ENCODE data around the gene LMBRD2. TPM values are rescaled to one million over a fixed set of nuclear protein-coding genes. Genes with fewer than 3 reads are reported as not detected.
"Not testable (repeated sequence)": the region's sequence is repeated elsewhere in the genome, so short reads cannot be mapped to it uniquely, and the experiment has no call there.

The LMBRD2 gene
- total RNA-seq, 1 donor from 2014 or later, result 6.4 TPM

DNA sequence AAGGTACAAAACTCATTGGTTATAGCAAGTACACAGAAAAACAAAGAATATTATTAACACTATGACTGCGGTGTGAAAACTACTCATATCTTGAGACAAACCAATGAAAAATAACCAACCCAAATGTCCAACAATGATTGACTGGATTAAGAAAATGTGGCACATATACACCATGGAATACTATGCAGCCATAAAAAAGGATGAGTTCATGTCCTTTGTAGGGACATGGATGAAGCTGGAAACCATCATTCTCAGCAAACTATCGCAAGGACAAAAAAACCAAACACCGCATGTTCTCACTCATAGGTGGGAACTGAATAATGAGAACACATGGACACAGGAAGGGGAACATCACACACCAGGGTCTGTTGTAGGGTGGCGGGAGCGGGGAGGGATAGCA is 22.0 kb downstream of the LMBRD2 start:
- not testable (repeated sequence) for H3K27ac Mint-ChIP-seq (ENCODE audit: unreplicated experiment); H3K79me2 ChIP-seq (ENCODE audit: insufficient read depth, low read length); H3K4me1 Mint-ChIP-seq (ENCODE audit: low read depth, unreplicated experiment); H3K9me3 ChIP-seq (ENCODE audit: insufficient read depth, low read depth, low read length); H3K4me1 ChIP-seq (ENCODE audit: insufficient read depth, low read length); FAIRE-seq; H3K9me3 Mint-ChIP-seq (ENCODE audit: unreplicated experiment); DNase-seq (ENCODE audit: low read depth); H3K4me3 Mint-ChIP-seq (ENCODE audit: unreplicated experiment); H3K27me3 ChIP-seq (ENCODE audit: insufficient read depth, low read length); H3K27ac ChIP-seq (ENCODE audit: low read depth, low read length); H3K27me3 Mint-ChIP-seq (ENCODE audit: low read depth, unreplicated experiment); H3K4me3 ChIP-seq (ENCODE audit: insufficient read depth, low read depth, low read length); H2AFZ ChIP-seq (ENCODE audit: low read depth, low read length); H3K4me2 ChIP-seq (ENCODE audit: low read length); H4K20me1 ChIP-seq (ENCODE audit: insufficient read depth, low read length); H3K36me3 ChIP-seq (ENCODE audit: insufficient read depth, low read length); H3K9ac ChIP-seq (ENCODE audit: low read length)
- H3K36me3 Mint-ChIP-seq (ENCODE audit: low read depth, unreplicated experiment), result peaks cover 14% of the 10 kb centered on the region

DNA sequence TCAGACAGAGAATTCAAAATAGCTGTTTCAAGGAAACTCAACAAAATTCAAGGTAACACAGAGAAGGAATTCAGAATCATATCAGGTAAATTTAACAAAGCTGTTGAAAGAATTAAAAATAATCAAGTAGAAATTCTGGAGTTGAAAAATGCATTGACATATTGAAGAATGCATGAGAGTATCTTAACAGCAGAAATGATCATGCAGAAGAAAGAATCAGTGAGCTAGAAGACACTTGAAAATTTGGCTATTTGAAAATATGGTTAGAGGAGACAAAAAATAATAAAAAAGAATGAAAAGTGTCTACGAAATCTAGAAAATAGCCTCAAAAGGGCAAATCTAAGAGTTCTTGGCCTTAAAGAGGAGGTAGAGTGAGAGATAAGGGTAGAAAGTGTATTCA is 22.9 kb downstream of the LMBRD2 start:
- H3K36me3 ChIP-seq (ENCODE audit: insufficient read depth, low read length), result no peaks in the 10 kb centered on the region
- H3K9ac ChIP-seq (ENCODE audit: low read length), result no peak overlapping the region
- H3K4me1 ChIP-seq (ENCODE audit: insufficient read depth, low read length), result no peaks in the 10 kb centered on the region
- no peaks in the 10 kb centered on the region for H4K20me1 ChIP-seq (ENCODE audit: insufficient read depth, low read length)
- Mint-ChIP-seq H3K27me3 (ENCODE audit: low read depth, unreplicated experiment) (no peaks in the 10 kb centered on the region), H3K4me3 (ENCODE audit: unreplicated experiment) (no peak overlapping the region), H3K9me3 (ENCODE audit: unreplicated experiment) (peaks cover 8% of the 10 kb centered on the region), H3K4me1 (ENCODE audit: low read depth, unreplicated experiment) (no peaks in the 10 kb centered on the region), H3K27ac (ENCODE audit: unreplicated experiment) (no peak overlapping the region), H3K36me3 (ENCODE audit: low read depth, unreplicated experiment) (peaks cover 14% of the 10 kb centered on the region)
- no peak for DNase-seq (ENCODE audit: low read depth)
- no peak overlapping the region for H3K4me2 ChIP-seq (ENCODE audit: low read length)
- no peak overlapping the region for H2AFZ ChIP-seq (ENCODE audit: low read depth, low read length)
- H3K27me3 ChIP-seq (ENCODE audit: insufficient read depth, low read length), result no peaks in the 10 kb centered on the region
- no peak overlapping the region for H3K4me3 ChIP-seq (ENCODE audit: insufficient read depth, low read depth, low read length)
- no peaks in the 10 kb centered on the region for H3K9me3 ChIP-seq (ENCODE audit: insufficient read depth, low read depth, low read length)
- H3K79me2 ChIP-seq (ENCODE audit: insufficient read depth, low read length), result no peaks in the 10 kb centered on the region
- TF ChIP-seq, protein P1, sequence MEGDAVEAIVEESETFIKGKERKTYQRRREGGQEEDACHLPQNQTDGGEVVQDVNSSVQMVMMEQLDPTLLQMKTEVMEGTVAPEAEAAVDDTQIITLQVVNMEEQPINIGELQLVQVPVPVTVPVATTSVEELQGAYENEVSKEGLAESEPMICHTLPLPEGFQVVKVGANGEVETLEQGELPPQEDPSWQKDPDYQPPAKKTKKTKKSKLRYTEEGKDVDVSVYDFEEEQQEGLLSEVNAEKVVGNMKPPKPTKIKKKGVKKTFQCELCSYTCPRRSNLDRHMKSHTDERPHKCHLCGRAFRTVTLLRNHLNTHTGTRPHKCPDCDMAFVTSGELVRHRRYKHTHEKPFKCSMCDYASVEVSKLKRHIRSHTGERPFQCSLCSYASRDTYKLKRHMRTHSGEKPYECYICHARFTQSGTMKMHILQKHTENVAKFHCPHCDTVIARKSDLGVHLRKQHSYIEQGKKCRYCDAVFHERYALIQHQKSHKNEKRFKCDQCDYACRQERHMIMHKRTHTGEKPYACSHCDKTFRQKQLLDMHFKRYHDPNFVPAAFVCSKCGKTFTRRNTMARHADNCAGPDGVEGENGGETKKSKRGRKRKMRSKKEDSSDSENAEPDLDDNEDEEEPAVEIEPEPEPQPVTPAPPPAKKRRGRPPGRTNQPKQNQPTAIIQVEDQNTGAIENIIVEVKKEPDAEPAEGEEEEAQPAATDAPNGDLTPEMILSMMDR (IDR thresholded peaks at IDR 0.05; ENCODE audit: insufficient read depth, low read depth, low read length), result no peak
- TF ChIP-seq EZH2 (IDR thresholded peaks at IDR 0.05; ENCODE audit: insufficient read depth, low read length), result no peak
- no peak for FAIRE-seq
- H3K27ac ChIP-seq (ENCODE audit: low read depth, low read length), result no peak overlapping the region

DNA sequence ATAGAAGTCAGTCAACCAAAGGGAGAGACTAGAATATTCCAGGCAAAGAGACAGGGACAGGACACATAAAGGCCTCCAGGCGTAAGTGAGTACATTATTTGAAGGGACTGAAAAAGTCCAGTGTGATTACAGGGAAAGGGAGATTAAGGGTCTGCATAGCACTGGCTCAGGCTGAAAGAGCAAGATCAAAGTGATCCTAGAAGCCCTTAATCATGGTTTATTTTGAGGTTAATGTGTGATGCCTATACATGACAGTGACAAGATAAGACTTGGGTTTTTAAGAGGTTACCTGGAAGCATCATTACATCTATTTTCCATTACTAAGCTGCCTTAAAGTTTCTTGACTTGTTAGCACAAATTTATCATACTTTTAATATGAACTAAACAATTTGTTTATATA is 25.8 kb downstream of the LMBRD2 start:
- H3K4me1 ChIP-seq (ENCODE audit: insufficient read depth, low read length), result no peaks in the 10 kb centered on the region
- FAIRE-seq, result no peak
- H3K4me2 ChIP-seq (ENCODE audit: low read length), result no peak overlapping the region

More for the DNA sequence above, 25.8 kb downstream of the LMBRD2 start:
- Histone ChIP-seq H4K20me1 (ENCODE audit: insufficient read depth, low read length) (no peaks in the 10 kb centered on the region), H3K36me3 (ENCODE audit: insufficient read depth, low read length) (no peaks in the 10 kb centered on the region), H3K9ac (ENCODE audit: low read length) (no peak overlapping the region), H3K27ac (ENCODE audit: low read depth, low read length) (no peak overlapping the region), H3K79me2 (ENCODE audit: insufficient read depth, low read length) (no peaks in the 10 kb centered on the region), H3K9me3 (ENCODE audit: insufficient read depth, low read depth, low read length) (no peaks in the 10 kb centered on the region), H3K4me3 (ENCODE audit: insufficient read depth, low read depth, low read length) (no peak overlapping the region), H3K27me3 (ENCODE audit: insufficient read depth, low read length) (no peaks in the 10 kb centered on the region), H2AFZ (ENCODE audit: low read depth, low read length) (no peak overlapping the region)
- no peak overlapping the region for H3K27ac Mint-ChIP-seq (ENCODE audit: unreplicated experiment)
- TF ChIP-seq EZH2 (IDR thresholded peaks at IDR 0.05; ENCODE audit: insufficient read depth, low read length), result no peak
- TF ChIP-seq, protein P1 (IDR thresholded peaks at IDR 0.05; ENCODE audit: insufficient read depth, low read depth, low read length), result no peak
- peaks cover 7% of the 10 kb centered on the region for H3K9me3 Mint-ChIP-seq (ENCODE audit: unreplicated experiment)
- H3K4me1 Mint-ChIP-seq (ENCODE audit: low read depth, unreplicated experiment), result no peaks in the 10 kb centered on the region
- DNase-seq (ENCODE audit: low read depth), result no peak
- no peak overlapping the region for H3K4me3 Mint-ChIP-seq (ENCODE audit: unreplicated experiment)
- peaks cover 13% of the 10 kb centered on the region for H3K36me3 Mint-ChIP-seq (ENCODE audit: low read depth, unreplicated experiment)
- no peaks in the 10 kb centered on the region for H3K27me3 Mint-ChIP-seq (ENCODE audit: low read depth, unreplicated experiment)
